Glutamatergic neuron (in vitro differentiated cells): ENCODE data around the gene OSBPL2. TPM values are rescaled to one million over a fixed set of nuclear protein-coding genes. Genes with fewer than 3 reads are reported as not detected.

Experiments used
- DNase-seq: peaks from one replicate; pipeline ENCODE4 v3.0.0; 2022
- H3K27ac Mint-ChIP-seq: one replicate; pipeline ENCODE4 v1.8.0; 2020; ENCODE audit warnings: mild to moderate bottlenecking, mixed read lengths, inconsistent platforms; ENCODE audit not compliant: unreplicated experiment
- H3K27me3 Mint-ChIP-seq: one replicate; pipeline ENCODE4 v1.8.0; 2020; ENCODE audit warnings: mild to moderate bottlenecking, moderate library complexity, mixed read lengths, inconsistent platforms; ENCODE audit not compliant: unreplicated experiment
- H3K36me3 Mint-ChIP-seq: one replicate; pipeline ENCODE4 v1.8.0; 2020; ENCODE audit warnings: mild to moderate bottlenecking, mixed read lengths, inconsistent platforms; ENCODE audit not compliant: unreplicated experiment
- H3K4me1 Mint-ChIP-seq: one replicate; pipeline ENCODE4 v1.8.0; 2020; ENCODE audit warnings: mild to moderate bottlenecking, low read depth, mixed read lengths, inconsistent platforms; ENCODE audit not compliant: unreplicated experiment
- H3K4me3 Mint-ChIP-seq: one replicate; pipeline ENCODE4 v1.8.0; 2020; ENCODE audit warnings: mild to moderate bottlenecking, mixed read lengths, inconsistent platforms; ENCODE audit not compliant: unreplicated experiment
- H3K9me3 Mint-ChIP-seq: one replicate; pipeline ENCODE4 v1.8.0; 2020; ENCODE audit warnings: mild to moderate bottlenecking, moderate library complexity, mixed read lengths, inconsistent platforms; ENCODE audit not compliant: unreplicated experiment
- CTCF ChIP-seq: fragments of 200-600 bp; sonication (generic); IDR thresholded peaks from one replicate; pipeline ENCODE4 v1.5.0; 2021; ENCODE audit not compliant: partially characterized antibody, unreplicated experiment
- total RNA-seq: library from RNA; stranded (reverse); fragmentation: NEBNext Ultra II Directional; extraction: Animal tissue kit (Norgen Biotek cat#: 25700); gene quantifications from one replicate; pipeline ENCODE4 v1.2.1, GENCODE V29; 2021; ENCODE audit not compliant: unreplicated experiment

The OSBPL2 gene
- total RNA-seq, 1 donor from 2014 or later = 42.6 TPM

DNA sequence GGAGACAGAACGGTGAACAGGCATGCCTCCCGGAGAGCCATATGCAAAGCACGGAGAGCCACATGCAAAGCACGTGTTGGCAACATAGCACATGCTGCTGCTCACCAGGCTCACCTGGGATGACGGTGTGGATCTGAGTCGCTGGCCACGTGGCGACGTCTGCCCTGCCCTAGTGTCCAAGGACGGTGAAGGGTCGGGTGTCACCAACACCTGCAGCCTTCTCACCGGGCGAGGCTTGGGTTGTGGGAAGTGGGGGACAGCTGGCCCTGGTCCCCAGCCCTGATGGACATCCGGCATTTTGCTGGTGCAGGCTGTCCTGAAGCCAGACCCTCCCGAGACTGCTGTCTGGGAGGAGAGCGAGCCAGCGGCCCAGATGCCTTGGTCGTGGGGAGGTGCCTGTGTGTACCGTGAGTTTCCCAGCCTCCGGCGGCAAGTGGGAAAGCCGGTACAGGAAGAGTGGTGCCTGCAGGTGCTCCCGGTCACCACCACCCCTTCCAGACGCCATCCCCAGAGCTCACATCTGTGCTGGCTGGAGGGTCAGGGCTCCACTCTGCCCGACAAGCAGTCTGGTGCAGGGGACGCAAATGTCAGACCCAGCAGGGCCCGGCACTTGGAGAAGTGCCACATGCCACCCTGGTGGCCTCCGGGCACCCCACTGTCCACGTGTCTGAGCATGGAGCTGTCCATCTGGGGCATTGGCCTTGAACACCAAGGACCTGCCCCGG, 58.6 kb downstream of the OSBPL2 start:
- TF ChIP-seq CTCF = no peak
- Mint-ChIP-seq H3K36me3 (no peaks in the 10 kb centered on the region), H3K4me3 (no peak overlapping the region), H3K4me1 (peaks cover 4% of the 10 kb centered on the region), H3K27ac (no peak overlapping the region), H3K9me3 (peaks cover 4% of the 10 kb centered on the region), H3K27me3 (peaks cover 2% of the 10 kb centered on the region)
- no peak for DNase-seq

- no peak for TF ChIP-seq CTCF
- peaks cover 2% of the 10 kb centered on the region for H3K27me3 Mint-ChIP-seq
- H3K4me3 Mint-ChIP-seq = no peak overlapping the region
- H3K27ac Mint-ChIP-seq = no peak overlapping the region
- H3K36me3 Mint-ChIP-seq = no peaks in the 10 kb centered on the region
- DNase-seq = no peak
- peaks cover 4% of the 10 kb centered on the region for H3K4me1 Mint-ChIP-seq
- peaks cover 5% of the 10 kb centered on the region for H3K9me3 Mint-ChIP-seq
These were observed 59.3 kb downstream of the OSBPL2 start for GRCh38 chr20:62297449-62298227.

DNA sequence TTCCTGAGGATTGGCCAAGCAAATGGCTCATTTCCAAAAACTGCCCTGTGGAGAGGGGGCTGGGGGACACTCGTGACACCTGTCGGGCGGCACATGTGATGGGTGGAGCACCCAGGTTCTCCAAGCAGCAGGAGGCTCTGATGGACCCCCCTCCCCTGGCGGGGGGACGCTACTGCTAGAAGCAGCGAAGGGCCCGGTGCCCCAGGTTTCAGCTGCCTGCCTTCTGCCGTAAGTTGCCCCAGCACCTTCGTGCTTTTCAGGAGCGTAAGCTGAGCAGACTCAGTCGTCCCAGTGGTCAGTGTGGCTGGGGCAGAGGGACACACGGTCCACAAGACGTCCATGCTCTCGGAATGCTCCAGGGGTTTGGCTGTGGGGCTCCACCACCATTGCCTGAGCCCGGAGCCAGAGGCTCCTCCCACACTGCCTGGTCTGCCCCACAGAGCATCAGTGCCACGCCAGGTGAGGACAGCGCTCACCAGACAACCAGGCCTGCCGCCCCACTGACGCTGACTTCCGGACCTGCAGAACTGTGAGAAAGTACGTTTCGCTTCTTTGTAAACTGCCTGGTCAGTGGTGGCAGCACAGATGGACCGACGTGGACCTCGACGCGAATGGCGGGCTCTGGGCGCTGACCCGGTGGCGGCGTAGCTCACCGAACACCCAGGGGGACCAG, 60.4 kb downstream of the OSBPL2 start:
- peaks cover 7% of the 10 kb centered on the region for H3K9me3 Mint-ChIP-seq
- H3K4me1 Mint-ChIP-seq = peaks cover 4% of the 10 kb centered on the region
- H3K4me3 Mint-ChIP-seq = no peak overlapping the region
- TF ChIP-seq CTCF = no peak
- DNase-seq = no peak
- peaks cover 2% of the 10 kb centered on the region for H3K27me3 Mint-ChIP-seq
- no peak overlapping the region for H3K27ac Mint-ChIP-seq
- no peaks in the 10 kb centered on the region for H3K36me3 Mint-ChIP-seq

GRCh38 chr20:62299666-62300236, 61.4 kb downstream of the OSBPL2 start:
- TF ChIP-seq CTCF = no peak
- no peak for DNase-seq
- Mint-ChIP-seq H3K36me3 (no peaks in the 10 kb centered on the region), H3K4me3 (no peak overlapping the region), H3K9me3 (peaks cover 13% of the 10 kb centered on the region), H3K27me3 (peaks cover 2% of the 10 kb centered on the region), H3K27ac (no peak overlapping the region), H3K4me1 (peaks cover 10% of the 10 kb centered on the region)
